Endothelial cell (in vitro differentiated cells): ENCODE data around the gene GALNT14. TPM values are rescaled to one million over a fixed set of nuclear protein-coding genes. Genes with fewer than 3 reads are reported as not detected.

Source experiments
- DNase-seq: peaks from one replicate; pipeline ENCODE4 v3.0.0; 2021; ENCODE audit warnings: low spot score
- H3K27ac Mint-ChIP-seq: one replicate; pipeline ENCODE4 v1.8.0; 2021; ENCODE audit warnings: mixed read lengths, inconsistent platforms; ENCODE audit not compliant: unreplicated experiment
- H3K27me3 Mint-ChIP-seq: one replicate; pipeline ENCODE4 v1.8.0; 2021; ENCODE audit warnings: mild to moderate bottlenecking, moderate library complexity, mixed read lengths, inconsistent platforms; ENCODE audit not compliant: unreplicated experiment
- H3K36me3 Mint-ChIP-seq: one replicate; pipeline ENCODE4 v1.8.0; 2021; ENCODE audit warnings: mild to moderate bottlenecking, low read depth, mixed read lengths, inconsistent platforms; ENCODE audit not compliant: unreplicated experiment
- H3K4me1 Mint-ChIP-seq: one replicate; pipeline ENCODE4 v1.8.0; 2021; ENCODE audit warnings: mild to moderate bottlenecking, mixed read lengths, inconsistent platforms; ENCODE audit not compliant: unreplicated experiment
- H3K4me3 Mint-ChIP-seq: one replicate; pipeline ENCODE4 v1.8.0; 2021; ENCODE audit warnings: mild to moderate bottlenecking, mixed read lengths, inconsistent platforms; ENCODE audit not compliant: unreplicated experiment
- H3K9me3 Mint-ChIP-seq: one replicate; pipeline ENCODE4 v1.8.0; 2021; ENCODE audit warnings: mixed read lengths, inconsistent platforms; ENCODE audit not compliant: unreplicated experiment
- total RNA-seq: library from RNA; stranded (reverse); fragmentation: NEBNext Ultra II Directional; extraction: Animal tissue kit (Norgen Biotek cat#: 25700); gene quantifications from one replicate; pipeline ENCODE4 v1.2.1, GENCODE V29; 2021; ENCODE audit not compliant: unreplicated experiment
- TF ChIP-seq, protein P1 (sequence below): fragments of 200-600 bp; sonication (generic); IDR thresholded peaks from one replicate; pipeline ENCODE4 v1.5.0; 2021; ENCODE audit warnings: antibody characterized with exemption; ENCODE audit not compliant: unreplicated experiment

GALNT14 gene
- total RNA-seq, 1 donor from 2014 or later, result 16.8 TPM

DNA sequence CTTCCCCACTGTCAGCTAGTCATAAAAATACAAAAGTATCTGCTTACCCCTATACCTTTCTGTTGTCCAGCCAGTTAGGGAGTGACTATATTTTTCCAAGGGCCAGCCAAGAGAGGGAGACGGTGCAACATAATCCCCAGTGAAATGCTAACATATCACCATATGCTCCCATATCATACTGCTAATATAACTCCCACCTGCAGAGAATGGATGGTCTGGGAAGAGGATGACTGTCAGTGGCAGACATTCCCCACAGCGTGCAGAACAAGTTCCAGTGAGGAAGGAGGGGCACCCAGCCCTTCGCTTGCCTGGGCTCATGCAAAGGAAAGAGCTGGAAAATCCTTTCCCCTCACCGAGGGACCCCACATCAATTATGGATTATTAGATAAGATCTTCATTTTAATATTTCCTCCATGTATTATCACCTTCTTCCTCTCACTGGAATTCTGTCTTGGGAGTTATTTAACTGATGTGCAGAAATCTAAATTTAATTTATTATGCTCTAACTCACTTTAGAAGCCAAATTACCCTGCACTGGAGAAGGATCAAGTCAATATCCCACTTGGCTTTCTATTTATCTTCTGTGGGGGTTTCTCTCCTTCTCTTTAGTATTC, 135.6 kb downstream of the GALNT14 start:
- TF ChIP-seq, protein P1, sequence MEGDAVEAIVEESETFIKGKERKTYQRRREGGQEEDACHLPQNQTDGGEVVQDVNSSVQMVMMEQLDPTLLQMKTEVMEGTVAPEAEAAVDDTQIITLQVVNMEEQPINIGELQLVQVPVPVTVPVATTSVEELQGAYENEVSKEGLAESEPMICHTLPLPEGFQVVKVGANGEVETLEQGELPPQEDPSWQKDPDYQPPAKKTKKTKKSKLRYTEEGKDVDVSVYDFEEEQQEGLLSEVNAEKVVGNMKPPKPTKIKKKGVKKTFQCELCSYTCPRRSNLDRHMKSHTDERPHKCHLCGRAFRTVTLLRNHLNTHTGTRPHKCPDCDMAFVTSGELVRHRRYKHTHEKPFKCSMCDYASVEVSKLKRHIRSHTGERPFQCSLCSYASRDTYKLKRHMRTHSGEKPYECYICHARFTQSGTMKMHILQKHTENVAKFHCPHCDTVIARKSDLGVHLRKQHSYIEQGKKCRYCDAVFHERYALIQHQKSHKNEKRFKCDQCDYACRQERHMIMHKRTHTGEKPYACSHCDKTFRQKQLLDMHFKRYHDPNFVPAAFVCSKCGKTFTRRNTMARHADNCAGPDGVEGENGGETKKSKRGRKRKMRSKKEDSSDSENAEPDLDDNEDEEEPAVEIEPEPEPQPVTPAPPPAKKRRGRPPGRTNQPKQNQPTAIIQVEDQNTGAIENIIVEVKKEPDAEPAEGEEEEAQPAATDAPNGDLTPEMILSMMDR, result no peak
- no peak for DNase-seq
- Mint-ChIP-seq H3K4me3 (no peak overlapping the region), H3K27me3 (no peaks in the 10 kb centered on the region), H3K27ac (no peak overlapping the region), H3K4me1 (peaks cover 6% of the 10 kb centered on the region), H3K9me3 (no peaks in the 10 kb centered on the region), H3K36me3 (no peaks in the 10 kb centered on the region)

DNA sequence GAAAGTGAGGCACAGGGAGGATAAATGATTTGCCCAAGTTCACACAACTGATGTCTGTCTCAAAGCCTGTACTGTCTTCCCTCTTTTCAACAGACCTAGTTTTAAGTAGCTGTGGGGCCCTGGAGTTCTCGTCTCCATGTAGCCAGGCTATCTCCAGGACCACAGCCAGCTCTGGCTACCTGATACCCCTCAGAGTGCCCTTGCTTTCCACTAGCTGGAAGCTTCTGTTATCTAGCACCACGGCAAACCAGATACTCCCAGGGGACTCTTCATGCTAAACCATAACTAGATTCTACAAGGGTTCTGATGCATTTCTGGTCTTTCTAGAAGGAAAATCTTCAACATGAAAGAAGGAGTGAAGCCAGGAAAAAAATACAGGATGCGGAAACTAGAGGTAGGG, 137.3 kb downstream of the GALNT14 start:
- Mint-ChIP-seq H3K9me3 (no peaks in the 10 kb centered on the region), H3K4me1 (peaks cover 6% of the 10 kb centered on the region), H3K36me3 (no peaks in the 10 kb centered on the region), H3K27me3 (no peaks in the 10 kb centered on the region), H3K4me3 (no peak overlapping the region), H3K27ac (no peak overlapping the region)
- no peak for DNase-seq
- TF ChIP-seq, protein P1, result no peak

DNA sequence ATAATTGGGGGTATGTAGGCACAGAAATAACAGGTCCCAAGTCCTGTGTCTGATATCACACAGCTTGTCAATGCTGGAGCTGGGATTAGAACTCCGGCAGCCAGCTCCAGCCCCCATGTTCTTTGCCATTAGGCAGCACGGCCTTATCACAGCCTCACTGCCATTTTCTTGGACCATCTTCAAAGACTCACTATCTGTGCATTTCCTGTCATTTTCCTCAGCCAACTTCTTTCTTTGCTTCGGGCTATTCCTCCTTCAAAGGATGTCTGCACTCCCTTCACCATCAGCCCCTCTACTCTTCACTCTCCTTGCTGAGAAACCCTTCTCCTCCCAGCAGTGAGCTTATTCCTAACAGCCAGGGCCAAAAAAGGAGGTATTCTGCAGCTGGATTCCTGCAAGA, 139.6 kb downstream of the GALNT14 start:
- Mint-ChIP-seq H3K9me3 (no peaks in the 10 kb centered on the region), H3K36me3 (no peaks in the 10 kb centered on the region), H3K4me1 (peaks cover 2% of the 10 kb centered on the region), H3K27me3 (no peaks in the 10 kb centered on the region), H3K27ac (no peak overlapping the region), H3K4me3 (no peak overlapping the region)
- TF ChIP-seq, protein P1, result no peak
- DNase-seq, result no peak

DNA sequence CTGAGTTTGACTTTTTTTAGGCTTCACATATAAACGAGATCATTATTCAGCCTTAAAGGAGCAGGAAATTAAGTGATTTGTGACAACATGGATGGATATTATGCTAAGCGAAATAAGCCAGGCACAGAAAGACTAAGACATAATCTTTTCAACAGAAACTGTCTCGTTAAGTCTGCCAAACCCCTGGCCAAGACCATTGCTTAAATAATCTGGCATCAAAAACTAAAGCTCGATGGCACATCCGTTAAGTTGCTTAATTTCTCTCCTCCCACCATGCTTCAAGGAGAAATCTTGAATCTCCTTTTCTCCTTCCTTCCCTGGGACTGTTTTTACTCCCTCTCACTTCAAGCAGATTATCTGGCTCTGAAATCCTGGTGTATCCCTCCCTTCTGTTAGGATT, 140.3 kb downstream of the GALNT14 start:
- Mint-ChIP-seq H3K4me3 (no peak overlapping the region), H3K9me3 (no peaks in the 10 kb centered on the region), H3K36me3 (no peaks in the 10 kb centered on the region), H3K27me3 (no peaks in the 10 kb centered on the region), H3K4me1 (peaks cover 2% of the 10 kb centered on the region), H3K27ac (no peak overlapping the region)
- DNase-seq, result no peak
- TF ChIP-seq, protein P1, result no peak

DNA sequence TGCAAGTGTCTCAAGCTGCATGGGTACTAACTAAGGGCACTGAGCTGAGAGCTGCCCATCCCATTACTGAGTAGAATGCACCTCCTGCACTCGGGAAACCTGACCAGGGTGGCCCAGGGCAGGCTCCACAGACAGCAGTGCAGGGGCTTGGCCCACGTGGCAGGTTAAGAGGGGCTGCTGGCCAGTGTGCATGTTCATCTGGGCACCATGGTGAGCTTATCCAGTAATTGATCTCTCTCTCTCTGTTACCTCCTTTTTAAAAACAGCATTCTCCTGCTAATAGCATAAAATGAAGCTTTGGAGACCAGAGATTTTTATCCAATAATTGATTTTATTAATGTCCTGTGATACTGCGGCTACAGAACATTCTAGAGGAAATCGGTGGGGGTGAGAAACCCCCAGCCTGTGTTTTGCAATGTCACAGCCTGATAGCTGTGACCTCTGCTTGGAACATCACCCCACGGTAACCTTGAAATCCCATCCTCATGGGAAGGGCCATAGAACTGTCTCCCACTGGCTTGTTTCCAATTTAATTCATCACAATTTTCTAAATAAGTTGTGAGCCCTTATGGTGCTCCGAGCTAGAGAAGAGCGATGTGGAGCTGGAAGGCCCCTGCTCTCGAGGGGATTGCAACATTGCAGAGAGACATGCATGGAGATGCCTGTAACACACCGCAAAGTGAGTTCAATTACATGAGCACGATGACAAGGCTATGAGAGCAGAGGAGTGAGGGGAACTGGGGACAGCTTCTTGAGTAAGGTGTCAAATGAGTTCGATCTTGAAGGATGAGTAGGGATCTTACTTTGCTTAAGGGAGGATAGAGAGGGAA, 143.8 kb downstream of the GALNT14 start:
- no peaks in the 10 kb centered on the region for H3K36me3 Mint-ChIP-seq
- TF ChIP-seq, protein P1, result no peak
- no peaks in the 10 kb centered on the region for H3K9me3 Mint-ChIP-seq
- H3K27me3 Mint-ChIP-seq, result no peaks in the 10 kb centered on the region
- no peak overlapping the region for H3K27ac Mint-ChIP-seq
- no peak overlapping the region for H3K4me3 Mint-ChIP-seq
- no peak for DNase-seq
- peaks cover 2% of the 10 kb centered on the region for H3K4me1 Mint-ChIP-seq
